Caco-2 (cell line): Measurements from ENCODE around the gene SLC4A11. TPM values are rescaled to one million over a fixed set of nuclear protein-coding genes. Genes with fewer than 3 reads are reported as not detected.
"Not testable (repeated sequence)": the region's sequence is repeated elsewhere in the genome, so short reads cannot be mapped to it uniquely, and the experiment has no call there.

ENCODE experiments used
- BruUV-seq: library from RNA; stranded (reverse); fragments of 400-500 nt; replicated peaks from 2 replicates; lab custom pipeline; 2021; lab: Mats Ljungman, UMichigan
- CTCF ChIA-PET: fragments of 300-600 bp; sonication (Branson Sonifier 250); formaldehyde crosslinking; loops from one replicate; lab custom pipeline; 2022; ENCODE audit warnings: antibody characterized with exemption; lab: Charles Lee
- POLR2A ChIA-PET: fragments of 300-600 bp; sonication (Branson Sonifier 250); formaldehyde crosslinking; loops from one replicate; lab custom pipeline; 2022; ENCODE audit warnings: antibody characterized with exemption; lab: Charles Lee
- DNase-seq, 2 experiments: peaks; one replicate each; pipeline versions ENCODE4 v3.0.0 to v3.0.0-alpha.2; 2020 to 2022
- H3K27me3 ChIP-seq: replicated peaks from 2 replicates; pipeline ENCODE4 v1.6.0; 2011; ENCODE audit warnings: low read length; ENCODE audit not compliant: control insufficient read depth, insufficient read depth
- H3K36me3 ChIP-seq: 2 replicates; pipeline ENCODE4 v1.5.1; 2011; ENCODE audit warnings: low read length; ENCODE audit not compliant: control insufficient read depth, insufficient read depth
- H3K4me1 ChIP-seq: fragments of 250-450 bp; sonication (Bioruptor Pico); 2 replicates; pipeline ENCODE4 v1.5.1; 2020; ENCODE audit warnings: mild to moderate bottlenecking
- H3K4me3 ChIP-seq: 2 replicates; pipeline ENCODE4 v1.5.1; 2011; ENCODE audit warnings: low read depth, mild to moderate bottlenecking, control low read depth, low read length
- H3K9me3 ChIP-seq: fragments of 250-450 bp; sonication (Bioruptor Pico); 2 replicates; pipeline ENCODE4 v1.5.1; 2020; ENCODE audit warnings: mild to moderate bottlenecking, moderate library complexity
- H3K27ac Mint-ChIP-seq: one replicate; pipeline ENCODE4 v1.8.0; 2022; ENCODE audit warnings: mixed read lengths; ENCODE audit not compliant: unreplicated experiment
- H3K27me3 Mint-ChIP-seq: one replicate; pipeline ENCODE4 v1.8.0; 2022; ENCODE audit warnings: mixed read lengths; ENCODE audit not compliant: insufficient read depth, unreplicated experiment
- H3K36me3 Mint-ChIP-seq: one replicate; pipeline ENCODE4 v1.8.0; 2022; ENCODE audit warnings: mild to moderate bottlenecking, mixed read lengths; ENCODE audit not compliant: insufficient read depth, unreplicated experiment
- H3K4me1 Mint-ChIP-seq: one replicate; pipeline ENCODE4 v1.8.0; 2022; ENCODE audit warnings: low read depth, mixed read lengths; ENCODE audit not compliant: unreplicated experiment
- H3K4me3 Mint-ChIP-seq: one replicate; pipeline ENCODE4 v1.8.0; 2022; ENCODE audit warnings: mild to moderate bottlenecking, moderate library complexity, mixed read lengths; ENCODE audit not compliant: unreplicated experiment
- H3K9me3 Mint-ChIP-seq: one replicate; pipeline ENCODE4 v1.8.0; 2022; ENCODE audit warnings: mixed read lengths; ENCODE audit not compliant: unreplicated experiment
- intact Hi-C: fragments of 100-400 bp; cut with micrococcal nuclease; formaldehyde crosslinking; loops from one replicate; pipeline ENCODE4 v1.10.0; 2022; ENCODE audit not compliant: unreplicated experiment
- total RNA-seq: library from RNA; stranded (reverse); gene quantifications from 2 replicates; pipeline ENCODE4 v1.2.3, GENCODE V29; 2022
- TF ChIP-seq, protein P1 (sequence below), 2 experiments: fragments of 200-600 bp in 1 of 2; IDR thresholded peaks; 1 replicate in 1 of 2; 2 replicates in 1 of 2; pipeline versions ENCODE4 v1.5.1 to v1.8.0; 2011 to 2022; ENCODE audit warnings: antibody characterized with exemption in 1 of 2, control low read depth in 1 of 2, inconsistent platforms in 1 of 2, low read depth in 1 of 2, low read length in 1 of 2, mild to moderate bottlenecking in 1 of 2, moderate library complexity in 1 of 2; ENCODE audit not compliant: insufficient read depth in 1 of 2, severe bottlenecking in 1 of 2, unreplicated experiment in 1 of 2

Gene SLC4A11
- total RNA-seq, 1 experiment from 2014 or later: 9.5 TPM

DNA sequence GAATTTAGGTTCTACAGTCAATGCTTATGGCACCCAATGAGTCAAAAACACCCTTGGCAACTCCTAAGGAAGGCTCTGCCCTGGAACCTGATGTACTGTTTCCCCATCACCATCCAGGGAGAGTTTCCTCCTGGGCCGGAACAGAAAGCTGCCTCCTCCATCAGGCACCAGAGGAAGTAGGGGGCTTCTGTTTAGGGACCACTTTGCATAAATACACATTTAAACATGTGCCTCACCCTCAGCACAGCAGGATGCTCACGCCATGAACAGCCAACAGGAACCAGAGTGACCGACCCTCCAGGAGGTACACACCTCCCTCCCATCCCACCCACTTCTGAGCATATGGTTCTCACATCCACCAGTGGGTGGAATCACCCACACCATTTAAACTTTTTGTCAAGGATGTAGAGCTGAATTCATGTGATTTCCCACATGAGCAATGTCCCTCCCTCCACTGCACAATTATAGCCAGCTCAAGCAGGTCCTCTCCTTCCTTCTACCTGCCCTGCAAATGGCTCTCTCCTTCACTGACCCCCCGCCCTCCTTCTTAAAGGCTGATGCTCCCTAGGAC is 49.3 kb downstream of the SLC4A11 start:
- no peak overlapping the region for H3K4me3 ChIP-seq
- H3K9me3 ChIP-seq: no peaks in the 10 kb centered on the region
- Mint-ChIP-seq H3K4me3 (no peak overlapping the region), H3K9me3 (no peaks in the 10 kb centered on the region), H3K4me1 (no peaks in the 10 kb centered on the region), H3K27me3 (no peaks in the 10 kb centered on the region), H3K27ac (no peak overlapping the region), H3K36me3 (peaks cover 30% of the 10 kb centered on the region)
- TF ChIP-seq, protein P1, sequence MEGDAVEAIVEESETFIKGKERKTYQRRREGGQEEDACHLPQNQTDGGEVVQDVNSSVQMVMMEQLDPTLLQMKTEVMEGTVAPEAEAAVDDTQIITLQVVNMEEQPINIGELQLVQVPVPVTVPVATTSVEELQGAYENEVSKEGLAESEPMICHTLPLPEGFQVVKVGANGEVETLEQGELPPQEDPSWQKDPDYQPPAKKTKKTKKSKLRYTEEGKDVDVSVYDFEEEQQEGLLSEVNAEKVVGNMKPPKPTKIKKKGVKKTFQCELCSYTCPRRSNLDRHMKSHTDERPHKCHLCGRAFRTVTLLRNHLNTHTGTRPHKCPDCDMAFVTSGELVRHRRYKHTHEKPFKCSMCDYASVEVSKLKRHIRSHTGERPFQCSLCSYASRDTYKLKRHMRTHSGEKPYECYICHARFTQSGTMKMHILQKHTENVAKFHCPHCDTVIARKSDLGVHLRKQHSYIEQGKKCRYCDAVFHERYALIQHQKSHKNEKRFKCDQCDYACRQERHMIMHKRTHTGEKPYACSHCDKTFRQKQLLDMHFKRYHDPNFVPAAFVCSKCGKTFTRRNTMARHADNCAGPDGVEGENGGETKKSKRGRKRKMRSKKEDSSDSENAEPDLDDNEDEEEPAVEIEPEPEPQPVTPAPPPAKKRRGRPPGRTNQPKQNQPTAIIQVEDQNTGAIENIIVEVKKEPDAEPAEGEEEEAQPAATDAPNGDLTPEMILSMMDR (IDR thresholded peaks at IDR 0.05; ENCODE audit: insufficient read depth in 1 of 2, low read depth in 1 of 2, low read length in 1 of 2, severe bottlenecking in 1 of 2, unreplicated experiment in 1 of 2): no peak
- intact Hi-C loops: no loop called here
- no TSS peak for BruUV-seq
- H3K4me1 ChIP-seq: no peaks in the 10 kb centered on the region
- CTCF ChIA-PET: no interaction called here
- H3K27me3 ChIP-seq: no peaks in the 10 kb centered on the region
- no peak for DNase-seq
- no peaks in the 10 kb centered on the region; the same call in 1 of the 2 replicates for H3K36me3 ChIP-seq
- POLR2A ChIA-PET: no interaction called here

DNA sequence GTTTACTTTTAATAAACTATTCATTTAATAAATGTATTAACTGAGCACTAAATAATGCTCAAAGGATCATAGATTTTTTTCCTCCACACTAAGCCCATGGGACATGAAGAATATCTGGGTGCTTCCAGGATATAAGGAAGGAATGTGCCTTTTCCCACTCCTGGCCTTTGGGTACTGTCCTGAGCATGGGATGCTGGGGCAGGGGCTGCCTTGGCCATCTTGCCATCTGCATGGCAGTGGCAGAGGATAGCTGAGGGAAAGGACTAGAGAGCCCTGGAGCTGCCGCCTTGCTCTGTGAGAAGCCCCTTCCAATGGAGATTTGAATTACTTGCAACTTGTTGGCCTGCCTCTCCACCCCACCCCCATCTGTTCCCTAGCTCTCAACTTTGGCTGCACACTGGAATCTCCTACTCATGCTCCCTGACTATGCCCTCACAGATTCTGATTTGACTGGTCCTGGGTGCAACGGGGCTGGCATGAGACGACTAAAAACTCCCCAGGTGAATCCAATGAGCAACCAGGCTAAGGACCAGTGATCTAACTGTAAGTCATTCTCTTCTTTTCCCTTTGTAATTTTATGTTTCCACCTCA is 50.1 kb downstream of the SLC4A11 start:
- intact Hi-C loops: no loop called here
- TF ChIP-seq, protein P1 (IDR thresholded peaks at IDR 0.05; ENCODE audit: insufficient read depth in 1 of 2, low read depth in 1 of 2, low read length in 1 of 2, severe bottlenecking in 1 of 2, unreplicated experiment in 1 of 2): no peak
- Mint-ChIP-seq H3K4me3 (no peak overlapping the region), H3K4me1 (no peaks in the 10 kb centered on the region), H3K27ac (no peak overlapping the region), H3K9me3 (no peaks in the 10 kb centered on the region), H3K27me3 (no peaks in the 10 kb centered on the region), H3K36me3 (peaks cover 30% of the 10 kb centered on the region)
- no peaks in the 10 kb centered on the region for H3K27me3 ChIP-seq
- CTCF ChIA-PET: no interaction called here
- no peaks in the 10 kb centered on the region for H3K9me3 ChIP-seq
- H3K4me3 ChIP-seq: no peak overlapping the region
- H3K4me1 ChIP-seq: no peaks in the 10 kb centered on the region
- POLR2A ChIA-PET: no interaction called here
- DNase-seq: no peak
- H3K36me3 ChIP-seq: no peaks in the 10 kb centered on the region; the same call in 1 of the 2 replicates
- BruUV-seq: TSS peak; percentile 16

DNA sequence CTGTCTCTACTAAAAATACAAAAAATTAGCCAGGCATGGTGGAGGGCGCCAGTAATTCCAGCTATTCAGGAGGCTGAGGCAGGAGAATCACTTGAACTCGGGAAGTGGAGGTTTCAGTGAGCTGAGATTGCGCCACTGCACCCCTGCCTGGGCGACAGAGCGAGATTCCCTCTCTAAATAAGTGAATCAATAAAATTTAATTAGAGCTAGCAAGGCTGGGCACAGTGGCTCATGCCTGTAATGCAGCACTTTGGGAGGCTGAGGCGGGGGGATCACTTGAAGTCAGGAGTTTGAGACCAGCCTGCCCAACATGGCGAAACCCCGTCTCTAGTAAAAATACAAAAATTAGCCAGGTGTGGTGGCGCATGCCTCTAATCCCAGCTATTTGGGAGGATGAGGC is 51.1 kb downstream of the SLC4A11 start:
- H3K4me1 Mint-ChIP-seq, CTCF ChIA-PET, intact Hi-C loops, H3K27me3 ChIP-seq, DNase-seq, H3K27me3 Mint-ChIP-seq, H3K4me3 ChIP-seq, BruUV-seq, H3K9me3 ChIP-seq, H3K9me3 Mint-ChIP-seq, H3K27ac Mint-ChIP-seq, H3K36me3 ChIP-seq, H3K4me3 Mint-ChIP-seq, H3K4me1 ChIP-seq: not testable (repeated sequence)
- peaks cover 27% of the 10 kb centered on the region for H3K36me3 Mint-ChIP-seq
- POLR2A ChIA-PET: interaction anchor here (0.6 kb wide), 1 partner anchor 19 kb away, joined by 4 read pairs; no protein-coding TSS in a partner anchor
